GM18499 (cell line): ENCODE measurements around the gene CTAGE15.
A peak's percentile ranks its signal among the peaks of the same experiment; 100 is the strongest.
"Not testable (repeated sequence)": the region's sequence is repeated elsewhere in the genome, so short reads cannot be mapped to it uniquely, and the experiment has no call there.

Source experiments
- ATAC-seq: cut with Tn5 transposase; IDR thresholded peaks from one replicate; pipeline ENCODE4 v1.9.1; 2021; ENCODE audit warnings: moderate number of reproducible peaks; ENCODE audit not compliant: insufficient read depth, unreplicated experiment

The CTAGE15 gene

GRCh38 chr7:143571501-143571900 is at the start of gene CTAGE15:
Gene CTAGE15, plus strand, starts transcription at chr7:143571801. Its CDS starts 17 bp downstream, at chr7:143571818.
- ATAC-seq, result not testable (repeated sequence)

GRCh38 chr7:143522309-143522916 is 49.2 kb upstream of the CTAGE15 start:
- ATAC-seq, result not testable (repeated sequence)

GRCh38 chr7:143531169-143531926 is 40.3 kb upstream of the CTAGE15 start:
- ATAC-seq, result not testable (repeated sequence)

GRCh38 chr7:143531932-143532331 is 39.7 kb upstream of the CTAGE15 start:
- ATAC-seq, result not testable (repeated sequence)

GRCh38 chr7:143533213-143533839 is 38.3 kb upstream of the CTAGE15 start:
- not testable (repeated sequence) for ATAC-seq

GRCh38 chr7:143536443-143536842 is 35.2 kb upstream of the CTAGE15 start:
- not testable (repeated sequence) for ATAC-seq

- not testable (repeated sequence) for ATAC-seq
These were observed 28.1 kb upstream of the CTAGE15 start for GRCh38 chr7:143543288-143544038.

GRCh38 chr7:143555968-143556367 is 15.6 kb upstream of the CTAGE15 start:
- ATAC-seq, result not testable (repeated sequence)

- not testable (repeated sequence) for ATAC-seq
These were observed 8.3 kb upstream of the CTAGE15 start for GRCh38 chr7:143563306-143563705.

GRCh38 chr7:143566001-143566400 is 5.6 kb upstream of the CTAGE15 start:
- not testable (repeated sequence) for ATAC-seq

- ATAC-seq, result not testable (repeated sequence)
These were observed 16.6 kb downstream of the CTAGE15 start for GRCh38 chr7:143588183-143588582.

GRCh38 chr7:143589897-143590296 is 18.3 kb downstream of the CTAGE15 start:
- ATAC-seq, result not testable (repeated sequence)

- ATAC-seq, result not testable (repeated sequence)
These were observed 26.5 kb downstream of the CTAGE15 start for GRCh38 chr7:143598086-143598485.

GRCh38 chr7:143603549-143603948 is 31.9 kb downstream of the CTAGE15 start:
- not testable (repeated sequence) for ATAC-seq

- ATAC-seq, result not testable (repeated sequence)
These were observed 34.5 kb downstream of the CTAGE15 start for GRCh38 chr7:143606088-143606487.

GRCh38 chr7:143615545-143615944 is 43.9 kb downstream of the CTAGE15 start:
- ATAC-seq, result not testable (repeated sequence)

GRCh38 chr7:143617204-143617603 is 45.6 kb downstream of the CTAGE15 start:
- not testable (repeated sequence) for ATAC-seq

GRCh38 chr7:143620058-143620457 is 48.5 kb downstream of the CTAGE15 start:
- peak; percentile 0 for ATAC-seq

GRCh38 chr7:143620646-143621045 is 49.0 kb downstream of the CTAGE15 start, which contains the start of gene TCAF2:
Gene TCAF2, plus strand, starts transcription at chr7:143620974.
- peak; percentile 72 for ATAC-seq

- ATAC-seq, result peak; percentile 39
These were observed 49.6 kb downstream of the CTAGE15 start for GRCh38 chr7:143621175-143621574.
